OCI-M2 (cell line): Measurements from ENCODE around the gene AUTS2.

Experiments
- DNase-seq: peaks from one replicate; lab custom pipeline; 2025; ENCODE audit not compliant: unreplicated experiment; lab: John Stamatoyannopoulos, UW

Gene AUTS2

GRCh38 chr7:70474639-70475234 lies 876.5 kb downstream of the AUTS2 start:
- no peak for DNase-seq

- DNase-seq: no peak
Observed at GRCh38 chr7:70477036-70478010, 879.0 kb downstream of the AUTS2 start.

- no peak for DNase-seq
Observed at GRCh38 chr7:70479153-70480021, 881.1 kb downstream of the AUTS2 start.

GRCh38 chr7:70480927-70481569 lies 882.8 kb downstream of the AUTS2 start:
- no peak for DNase-seq

- no peak for DNase-seq
Observed at GRCh38 chr7:70481570-70482123, 883.4 kb downstream of the AUTS2 start.

- DNase-seq: no peak
Observed at GRCh38 chr7:70484255-70484654, 886.0 kb downstream of the AUTS2 start.

- DNase-seq: no peak
Observed at GRCh38 chr7:70486977-70487376, 888.7 kb downstream of the AUTS2 start.

- DNase-seq: no peak
Observed at GRCh38 chr7:70487428-70487827, 889.2 kb downstream of the AUTS2 start.

GRCh38 chr7:70487886-70488285 lies 889.6 kb downstream of the AUTS2 start:
- DNase-seq: no peak

GRCh38 chr7:70489813-70490212 lies 891.5 kb downstream of the AUTS2 start:
- no peak for DNase-seq

GRCh38 chr7:70492625-70493024 lies 894.4 kb downstream of the AUTS2 start:
- no peak for DNase-seq

GRCh38 chr7:70494225-70495032 lies 896.2 kb downstream of the AUTS2 start:
- DNase-seq: no peak

GRCh38 chr7:70495033-70495376 lies 896.7 kb downstream of the AUTS2 start:
- no peak for DNase-seq

GRCh38 chr7:70497793-70498192 lies 899.5 kb downstream of the AUTS2 start:
- DNase-seq: no peak

- DNase-seq: no peak
Observed at GRCh38 chr7:70498232-70498992, 900.1 kb downstream of the AUTS2 start.

- no peak for DNase-seq
Observed at GRCh38 chr7:70500261-70500660, 902.0 kb downstream of the AUTS2 start.

- DNase-seq: no peak
Observed at GRCh38 chr7:70502117-70502863, 904.0 kb downstream of the AUTS2 start.

- no peak for DNase-seq
Observed at GRCh38 chr7:70504254-70504653, 906.0 kb downstream of the AUTS2 start.
